ENCODE measurements around the gene RBM12.

RBM12 gene

DNA sequence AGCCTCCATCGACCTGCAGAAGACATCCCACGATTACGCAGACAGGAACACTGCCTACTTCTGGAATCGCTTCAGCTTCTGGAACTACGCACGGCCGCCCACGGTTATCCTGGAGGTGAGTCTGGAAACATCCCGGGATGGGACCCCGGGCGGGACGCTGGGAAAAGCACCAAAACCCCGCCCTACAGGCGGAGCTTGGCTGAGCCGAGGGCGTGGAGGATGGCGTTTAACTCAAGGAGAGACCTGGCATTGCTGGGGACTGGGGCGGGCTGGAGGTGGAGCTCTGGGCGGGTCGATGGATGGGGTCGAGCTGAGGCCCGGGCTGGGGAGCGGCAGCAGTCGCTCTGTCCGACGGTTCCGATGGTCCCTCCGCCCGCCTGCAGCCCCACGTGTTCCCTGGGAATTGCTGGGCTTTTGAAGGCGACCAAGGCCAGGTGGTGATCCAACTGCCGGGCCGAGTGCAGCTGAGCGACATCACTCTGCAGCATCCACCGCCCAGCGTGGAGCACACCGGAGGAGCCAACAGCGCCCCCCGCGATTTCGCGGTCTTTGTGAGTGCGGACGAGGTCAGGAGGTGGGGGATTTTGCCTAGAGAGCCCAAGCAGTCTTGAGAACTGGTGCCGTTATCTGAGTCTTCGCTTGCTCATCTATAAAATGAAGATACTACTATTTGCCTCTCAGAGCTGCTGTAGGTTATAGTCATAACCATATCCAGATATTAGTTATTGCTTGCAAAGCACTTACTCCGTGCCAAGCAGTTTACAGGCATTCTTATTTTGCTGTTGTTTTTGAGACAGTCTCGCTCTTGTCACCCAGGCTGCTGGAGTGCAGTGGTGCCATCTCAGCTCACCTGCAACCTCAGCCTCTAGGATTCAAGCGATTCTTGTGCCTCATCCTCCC is 45.3 kb downstream of the RBM12 start:
- peak; percentile 75 to 76 for DNase-seq

DNA sequence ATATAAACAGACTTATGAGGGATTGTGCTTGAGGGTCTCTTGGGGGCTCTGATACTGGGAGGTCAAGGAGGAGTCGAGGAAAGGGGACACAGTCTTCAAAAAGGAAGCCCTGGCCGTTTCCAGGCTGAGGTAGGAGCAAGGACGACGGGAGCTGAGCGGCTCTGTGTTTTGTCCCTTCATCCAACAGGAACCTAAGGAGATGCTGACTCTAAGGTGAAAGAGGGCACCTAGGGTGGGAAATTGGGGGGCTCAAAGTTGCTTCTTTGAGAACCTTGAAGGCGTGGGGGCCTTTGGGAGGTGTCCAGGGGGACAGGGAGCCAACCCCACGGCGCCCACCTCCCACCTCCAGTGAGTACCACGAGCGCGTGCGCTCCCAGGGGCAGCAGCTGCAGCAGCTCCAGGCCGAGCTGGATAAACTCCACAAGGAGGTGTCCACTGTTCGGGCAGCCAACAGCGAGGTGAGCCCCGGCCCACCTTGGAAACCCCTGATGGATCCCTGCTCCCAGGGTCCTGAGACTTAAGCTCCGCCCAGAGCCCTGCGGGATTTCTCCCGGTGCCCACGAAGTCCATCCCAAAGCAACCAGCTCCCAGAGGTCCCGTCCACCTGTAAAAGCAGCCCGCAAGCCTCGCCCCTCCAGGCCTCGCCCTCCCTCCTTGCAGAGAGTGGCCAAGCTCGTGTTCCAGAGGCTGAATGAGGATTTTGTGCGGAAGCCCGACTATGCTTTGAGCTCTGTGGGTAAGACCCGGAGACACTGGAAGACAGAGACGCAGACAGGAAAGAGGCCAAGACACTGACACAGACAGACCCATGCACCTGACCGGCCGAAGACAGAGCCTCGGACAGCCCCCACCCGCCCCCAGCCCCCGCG is 46.2 kb downstream of the RBM12 start:
- no peak for DNase-seq

DNA sequence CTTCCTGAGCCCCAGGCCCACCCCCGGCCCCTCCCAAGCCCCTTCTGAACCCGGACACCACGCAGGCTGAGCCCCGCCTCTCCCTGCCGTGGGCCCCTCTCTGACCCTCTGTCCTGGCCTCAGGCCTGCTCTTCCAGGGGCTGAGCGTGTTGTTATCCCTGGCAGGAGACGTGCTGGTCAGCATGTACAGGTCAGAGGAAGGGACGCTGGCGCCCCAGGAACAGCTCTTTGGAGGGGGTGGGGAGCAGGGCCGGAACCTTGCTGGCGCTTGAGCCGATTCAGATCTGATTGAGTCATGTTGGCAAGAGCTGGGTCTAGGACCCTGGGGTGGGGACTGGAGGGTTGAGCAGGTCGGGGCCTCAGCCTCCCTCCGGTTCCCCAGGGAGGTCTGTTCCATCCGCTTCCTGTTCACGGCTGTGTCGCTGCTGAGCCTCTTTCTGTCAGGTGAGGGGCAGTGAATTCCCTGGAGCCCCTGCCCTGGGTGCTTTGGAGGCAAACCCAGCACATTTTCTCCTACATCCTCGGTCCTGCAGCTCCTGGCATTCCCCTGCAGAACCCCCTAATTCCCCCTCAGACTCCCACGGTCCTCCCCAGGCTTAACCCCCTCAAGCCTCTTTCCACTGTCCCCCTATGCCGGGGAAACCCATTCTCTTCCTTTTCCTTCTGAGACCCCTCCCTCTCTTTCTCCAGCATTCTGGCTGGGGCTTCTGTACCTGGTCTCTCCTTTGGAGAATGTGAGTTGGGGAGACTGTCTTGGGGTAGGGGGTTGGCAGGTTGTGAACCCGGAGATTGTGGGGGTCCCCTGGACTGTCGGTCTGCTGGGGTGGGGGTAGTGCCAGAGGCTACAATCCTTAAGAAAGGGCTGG is 47.1 kb downstream of the RBM12 start:
- DNase-seq, result peak; percentile 29 to 53

DNA sequence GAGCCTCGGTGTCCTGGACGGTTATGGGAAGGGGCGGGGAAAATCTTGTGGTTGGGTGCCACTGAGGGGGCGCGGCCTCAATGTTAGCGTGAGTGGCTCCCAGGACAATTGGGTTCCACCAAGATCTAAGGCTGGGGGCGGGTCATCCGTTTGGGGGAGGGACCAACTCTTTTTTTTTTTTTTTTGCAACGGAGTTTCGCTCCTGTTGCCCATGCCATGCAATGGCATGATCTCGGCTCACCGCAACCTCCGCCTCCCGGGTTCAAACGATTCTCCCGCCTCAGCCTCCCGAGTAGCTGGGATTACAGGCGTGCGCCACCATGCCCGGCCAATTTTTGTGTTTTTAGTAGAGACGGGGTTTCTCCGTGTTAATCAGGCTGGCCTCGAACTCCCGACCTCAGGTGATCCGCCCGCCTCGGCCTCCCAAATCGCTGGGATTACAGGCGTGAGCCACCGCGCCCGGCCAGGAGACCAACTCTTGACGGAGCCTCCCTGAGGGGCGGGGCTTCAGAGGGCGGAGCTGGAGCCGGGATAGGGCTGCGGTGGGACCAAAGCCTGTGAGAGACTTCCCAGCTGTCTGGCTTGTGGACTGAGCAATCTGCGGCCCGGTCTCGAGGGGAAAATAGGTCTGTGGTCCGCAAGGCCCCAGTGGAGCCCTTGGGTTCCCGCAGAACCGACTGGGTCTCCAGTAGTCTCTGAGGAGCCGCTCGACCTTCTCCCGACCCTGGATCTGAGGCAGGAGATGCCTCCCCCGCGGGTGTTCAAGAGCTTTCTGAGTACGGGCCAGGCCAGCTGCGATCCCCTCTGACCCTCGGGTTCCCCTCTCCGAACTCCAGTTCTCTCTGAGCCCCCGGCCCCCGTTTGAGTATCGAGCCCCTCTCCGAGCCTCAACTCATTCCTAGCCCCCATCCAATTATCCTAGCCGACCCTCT is 48.0 kb downstream of the RBM12 start:
- peak; percentile 56 to 65 for DNase-seq

DNA sequence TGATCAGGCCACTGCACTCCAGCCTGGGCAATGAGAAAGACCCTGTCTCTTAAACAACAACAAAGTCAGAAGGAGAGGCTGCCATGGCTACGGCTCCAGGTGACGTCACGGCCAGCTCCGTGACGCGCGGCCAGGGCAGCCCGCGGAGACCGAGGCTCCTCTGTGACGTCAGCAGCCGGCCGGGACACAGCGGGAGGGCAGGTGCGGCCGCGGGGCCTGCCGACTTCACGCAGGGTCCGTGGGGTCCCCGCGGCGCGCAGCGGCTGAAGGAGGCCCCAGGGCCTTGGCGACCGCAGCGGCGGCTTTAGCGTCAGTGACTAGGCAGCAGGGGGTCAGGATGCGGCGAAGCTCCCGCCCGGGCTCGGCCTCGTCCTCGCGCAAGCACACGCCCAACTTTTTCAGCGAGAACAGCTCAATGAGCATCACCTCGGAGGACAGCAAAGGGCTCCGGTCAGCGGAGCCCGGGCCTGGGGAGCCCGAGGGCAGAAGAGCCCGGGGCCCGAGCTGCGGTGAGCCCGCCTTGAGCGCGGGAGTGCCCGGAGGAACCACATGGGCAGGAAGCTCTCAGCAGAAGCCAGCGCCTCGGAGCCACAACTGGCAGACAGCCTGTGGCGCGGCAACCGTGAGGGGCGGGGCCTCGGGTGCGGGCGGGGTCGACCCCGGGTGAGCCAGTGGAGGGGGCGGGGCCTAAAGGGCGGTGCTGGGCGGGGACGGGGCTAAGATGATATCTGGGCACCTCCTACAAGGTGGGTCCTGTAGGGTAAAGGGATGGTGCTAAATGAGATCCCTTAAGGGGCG is 48.8 kb downstream of the RBM12 start, which contains the start of gene SPAG4:
Gene SPAG4 (plus strand): TSS at position 163 of the 798 bp plus-strand sequence. CDS start 175 bp downstream, at position 338.
- DNase-seq, result peak; percentile 100

DNA sequence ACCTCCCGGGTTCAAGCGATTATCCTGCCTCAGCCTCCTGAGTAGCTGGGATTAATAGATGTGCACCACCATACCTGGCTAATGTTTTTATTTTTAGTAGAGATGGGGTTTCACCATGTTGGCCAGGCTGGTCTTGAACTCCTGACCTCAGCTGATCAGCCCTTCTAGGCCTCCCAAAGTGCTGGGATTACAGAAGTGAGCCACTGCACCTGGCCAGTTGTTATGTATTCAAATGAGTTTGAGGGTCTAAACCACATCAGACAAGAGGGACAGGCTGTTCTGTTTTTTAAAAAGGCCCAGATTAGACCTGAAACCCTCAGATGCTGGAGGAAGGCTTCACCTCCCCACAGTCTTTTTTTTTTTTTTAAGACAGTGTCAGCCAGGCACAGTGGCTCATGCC is 53.2 kb downstream of the RBM12 start:
- no peak for DNase-seq

DNA sequence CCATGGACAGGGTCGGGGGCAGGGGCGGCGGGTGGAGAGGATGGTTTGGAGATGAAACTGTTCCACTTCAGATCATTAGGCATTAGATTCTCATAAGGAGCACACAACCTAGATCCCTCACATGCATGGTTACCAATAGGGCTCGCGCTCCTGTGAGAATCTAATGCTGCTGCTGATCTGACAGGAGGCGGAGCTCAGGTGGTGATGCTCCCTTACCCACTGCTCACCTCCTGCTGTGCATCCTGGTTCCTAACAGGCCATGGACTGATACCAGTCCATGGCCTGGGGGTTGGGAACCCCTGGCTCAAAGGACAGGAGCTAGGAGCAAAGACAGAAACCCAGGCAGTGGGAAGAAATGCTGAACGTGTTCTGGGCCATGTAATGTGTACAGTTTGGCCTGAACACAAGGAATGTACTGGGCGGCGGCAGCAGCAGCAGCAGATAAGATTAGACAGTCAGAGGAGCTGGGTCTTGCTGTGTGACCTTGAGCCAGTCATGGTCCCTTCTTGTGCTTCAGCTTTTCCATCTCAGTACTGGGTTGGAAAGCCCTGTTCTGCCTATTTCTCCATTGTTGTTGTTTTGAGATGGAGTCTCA is 53.8 kb downstream of the RBM12 start:
- DNase-seq, result no peak

DNA sequence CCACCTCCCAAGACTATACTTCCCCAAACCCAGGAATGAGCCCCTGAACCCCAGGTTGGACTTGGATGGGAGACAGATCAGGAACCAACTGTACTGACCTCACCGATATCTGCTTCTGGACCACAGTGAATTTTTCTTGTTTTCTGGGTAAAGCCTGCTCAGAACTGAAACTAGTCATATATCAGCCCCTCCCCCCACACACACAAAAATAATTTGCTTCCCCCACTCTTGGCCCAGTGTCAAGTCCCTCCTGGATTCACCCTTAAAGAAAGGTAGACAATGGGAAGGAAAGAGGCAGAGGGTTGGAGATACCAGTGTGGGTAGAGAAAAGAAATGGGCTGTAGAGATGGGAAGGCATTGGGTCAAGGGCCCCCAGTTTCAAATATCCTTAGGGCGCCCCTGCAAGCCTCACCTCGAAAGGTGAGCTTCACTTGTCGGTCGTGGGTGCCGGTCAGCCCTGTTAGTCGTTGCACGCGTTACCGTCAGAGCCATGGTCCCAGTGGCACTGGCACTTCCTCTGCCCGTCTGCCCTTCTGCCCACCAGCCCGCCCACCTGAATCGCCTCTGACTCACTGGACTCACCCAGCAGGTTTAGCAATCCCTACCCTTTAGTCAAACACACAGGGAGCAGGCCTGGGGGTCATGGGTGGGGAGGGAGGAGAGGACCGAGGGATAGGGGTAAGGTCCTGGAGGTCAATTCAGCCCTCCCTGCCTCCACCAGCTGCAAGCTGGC is 57.5 kb downstream of the RBM12 start:
- DNase-seq, result no peak

DNA sequence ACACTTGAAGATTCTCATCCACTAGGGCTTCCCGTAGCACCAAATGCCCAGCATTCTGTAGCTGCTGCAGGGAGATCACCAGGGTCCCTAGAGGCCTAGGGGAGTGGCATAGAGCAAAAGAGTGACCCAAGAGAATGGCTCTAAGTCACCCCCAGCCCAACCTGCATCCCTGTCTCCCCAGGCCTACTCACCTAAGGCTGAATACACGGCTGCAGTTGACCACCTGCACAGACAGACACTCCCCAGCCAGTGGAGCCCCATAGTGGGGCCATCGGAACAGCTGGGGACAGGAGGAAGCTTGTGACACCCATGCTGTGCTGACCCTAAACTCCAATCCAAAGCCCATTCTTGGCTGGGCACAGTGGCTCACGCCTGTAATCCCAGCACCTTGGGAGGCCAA is 58.6 kb downstream of the RBM12 start:
- no peak for DNase-seq

DNA sequence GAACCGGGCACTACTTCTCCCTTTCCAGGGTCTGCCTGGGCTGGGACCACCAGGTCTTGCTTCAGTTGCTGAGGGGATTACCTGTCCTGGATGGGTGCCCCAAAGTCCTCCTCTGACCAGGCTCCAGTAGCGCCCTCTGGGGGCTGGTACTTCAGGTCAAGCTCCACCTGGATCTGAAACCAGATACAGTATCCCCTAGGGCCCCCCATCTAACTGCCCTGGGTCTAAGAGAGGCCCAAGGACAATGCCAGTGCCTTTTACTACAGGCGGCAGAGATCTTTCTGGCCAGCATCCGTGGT is 60.3 kb downstream of the RBM12 start:
- peak in 1 of 2 donors; percentile 25 for DNase-seq

DNA sequence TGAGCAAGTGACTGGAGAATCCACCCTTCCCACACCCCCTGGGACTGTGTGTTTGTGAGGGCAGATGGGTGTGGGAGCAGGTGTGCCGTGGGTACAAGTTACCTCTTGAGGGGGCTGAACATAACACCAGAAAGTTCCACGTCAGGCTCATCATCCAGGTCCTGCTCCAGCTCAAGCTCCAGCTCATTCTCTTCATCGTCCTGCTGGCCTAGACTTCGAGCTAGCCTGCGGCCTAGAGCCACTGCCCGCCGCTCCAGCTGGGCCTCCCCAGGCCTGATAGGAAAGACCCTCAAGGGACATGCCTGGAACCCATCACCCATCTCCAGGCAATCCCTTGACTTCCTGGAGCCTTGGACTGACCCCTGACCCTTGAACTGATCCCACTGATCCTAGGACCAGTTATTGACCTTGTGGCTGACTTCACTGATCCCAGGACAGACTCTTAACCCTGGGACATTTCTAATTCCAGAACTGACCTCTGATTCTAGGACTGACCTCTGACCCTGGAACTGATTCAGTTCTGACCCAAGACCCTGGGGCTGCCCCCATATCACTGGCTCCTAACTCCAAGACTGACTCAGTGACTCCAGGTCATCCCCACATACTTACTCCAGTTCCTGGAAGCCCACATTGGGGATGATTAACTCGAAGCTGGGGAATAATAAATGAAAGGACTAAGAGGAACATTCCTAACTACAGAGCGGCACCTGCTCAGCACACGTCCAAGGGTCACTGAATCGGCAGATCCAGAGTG is 60.8 kb downstream of the RBM12 start:
- DNase-seq, result no peak

DNA sequence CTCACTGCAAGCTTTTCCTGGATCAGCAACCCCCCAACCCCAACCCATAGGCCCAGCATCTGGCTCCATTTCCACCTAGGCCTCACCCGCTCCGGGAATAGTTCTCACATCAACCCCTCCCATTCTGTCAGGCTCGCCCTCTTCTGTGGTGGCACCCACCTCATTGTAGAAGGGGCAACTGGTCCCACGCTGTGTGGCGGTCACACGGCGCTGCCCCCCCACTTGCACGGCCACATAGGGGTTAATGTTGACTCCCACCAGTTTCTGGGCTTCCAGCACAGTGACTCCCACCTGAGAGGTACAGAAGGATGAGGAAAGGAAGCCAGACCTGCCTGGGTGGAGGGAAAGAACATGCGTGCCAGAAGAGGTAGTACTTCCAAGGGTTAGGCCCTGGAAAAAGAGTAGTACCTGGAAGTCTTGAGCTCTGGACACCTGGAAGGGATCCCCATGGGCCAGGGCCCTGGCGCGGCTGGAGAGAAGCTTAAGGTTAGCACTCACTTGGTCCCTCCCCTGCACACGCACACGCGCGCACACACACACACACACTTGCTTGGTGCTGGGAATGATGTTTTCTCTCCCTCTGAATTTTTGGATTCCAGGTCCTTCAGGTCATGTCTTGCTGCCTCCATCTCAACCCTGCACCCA is 61.7 kb downstream of the RBM12 start:
- no peak for DNase-seq

DNA sequence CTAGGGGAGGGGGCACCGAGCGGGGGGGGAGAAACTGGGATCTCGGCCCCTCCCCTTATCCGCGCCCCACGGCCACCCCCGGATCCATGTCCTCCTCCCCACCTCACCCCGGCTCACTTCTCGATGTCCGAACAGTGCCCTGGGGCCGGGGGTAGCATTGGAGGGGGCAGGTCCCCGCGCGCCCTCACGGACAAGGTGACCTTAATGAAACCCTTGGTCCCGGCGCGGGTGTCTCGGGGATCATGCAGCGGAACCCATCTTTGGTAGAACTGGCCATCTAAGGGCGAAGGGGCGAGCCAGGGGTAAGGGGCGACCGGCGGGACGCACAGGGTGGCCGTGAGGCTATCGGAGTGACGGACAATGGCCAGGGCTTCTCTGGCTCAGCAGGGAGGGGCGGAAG is 62.7 kb downstream of the RBM12 start:
- DNase-seq, result no peak

DNA sequence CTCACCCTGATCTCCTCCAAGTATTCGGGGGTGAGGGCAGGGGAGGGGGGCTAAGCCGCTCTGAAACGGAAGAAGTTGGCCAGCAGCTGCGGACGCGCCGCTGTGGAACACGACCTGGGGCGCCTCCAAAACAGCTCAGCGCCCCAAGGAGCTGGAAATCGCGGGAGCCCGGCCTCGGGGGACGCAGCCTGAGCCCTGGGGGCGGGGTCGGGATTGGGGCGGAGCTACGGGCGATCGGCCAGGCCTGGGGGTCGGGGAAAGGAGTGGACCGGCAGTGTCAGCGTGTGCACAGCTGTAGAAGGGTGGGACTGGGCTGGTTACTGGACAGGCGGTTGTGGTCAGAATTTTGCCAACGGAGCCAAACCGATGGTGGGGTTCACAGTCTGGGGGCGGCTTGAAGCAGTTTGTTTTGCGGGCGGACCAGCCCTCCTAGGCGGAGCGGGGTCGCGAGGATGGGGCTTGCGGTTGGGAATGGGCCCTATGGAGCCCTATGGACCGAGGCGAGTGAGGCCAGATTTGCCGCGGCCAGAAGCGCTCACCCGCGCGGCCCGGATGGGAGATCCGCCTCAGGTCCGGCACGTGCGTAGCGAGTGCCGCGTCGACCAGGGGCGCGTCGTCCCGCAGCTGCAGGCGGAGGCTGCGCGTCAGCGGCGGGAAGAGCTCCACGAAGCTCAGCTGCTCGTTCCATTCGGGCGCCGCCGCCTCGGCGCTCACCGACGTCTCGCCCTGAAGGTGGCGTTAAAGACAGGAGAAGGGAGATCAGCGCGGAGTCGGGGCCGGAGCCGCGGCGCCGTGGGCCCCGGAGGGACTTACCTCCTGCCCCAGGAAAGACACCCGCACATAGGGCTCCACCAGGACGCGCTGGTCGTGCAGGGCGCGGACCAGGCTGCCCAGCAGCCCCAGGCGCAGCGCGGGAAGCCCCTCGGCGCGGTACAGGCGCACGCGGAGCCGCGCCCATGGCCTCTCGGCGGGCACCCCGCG is 63.4 kb downstream of the RBM12 start:
- peak; percentile 82 to 83 for DNase-seq

DNA sequence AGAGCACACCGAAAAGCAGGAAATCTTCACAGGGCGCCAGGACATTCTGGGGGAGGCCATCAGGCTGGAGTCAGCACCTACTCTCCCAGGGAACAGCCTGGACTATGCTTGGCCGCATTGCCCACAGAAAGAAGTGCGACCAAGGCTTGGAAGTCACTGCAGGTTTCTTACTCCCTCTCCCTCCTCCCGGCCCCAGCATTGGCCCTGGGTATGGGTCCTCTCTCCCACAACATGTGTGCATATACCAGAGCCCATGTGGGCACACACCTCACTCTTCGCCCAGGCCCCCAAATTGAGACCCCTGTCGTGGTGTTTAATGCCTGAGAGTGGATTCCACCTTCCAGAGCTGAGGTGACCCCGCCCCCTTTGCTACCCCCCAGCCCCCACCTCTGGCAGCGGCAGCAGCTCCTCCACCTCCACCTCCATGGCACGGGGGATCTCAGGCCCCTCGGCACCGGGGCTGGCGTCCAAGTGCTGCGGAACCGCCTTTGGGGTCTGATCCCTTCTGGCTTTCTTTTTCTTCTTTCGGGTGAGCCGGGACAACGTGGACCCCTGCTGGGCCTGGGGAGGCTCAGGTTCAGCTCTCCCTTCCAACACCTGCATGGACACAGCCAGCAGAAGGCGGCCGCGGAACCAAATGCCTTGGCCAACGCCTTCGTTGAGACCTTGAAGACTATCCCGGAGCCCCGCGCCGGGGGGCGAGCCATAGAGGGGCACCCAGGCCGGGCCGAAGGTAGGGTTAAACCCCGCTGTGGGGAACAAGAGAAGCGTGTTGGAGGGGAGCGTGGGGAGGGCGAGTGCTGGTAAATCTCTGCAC is 64.3 kb downstream of the RBM12 start:
- no peak for DNase-seq

DNA sequence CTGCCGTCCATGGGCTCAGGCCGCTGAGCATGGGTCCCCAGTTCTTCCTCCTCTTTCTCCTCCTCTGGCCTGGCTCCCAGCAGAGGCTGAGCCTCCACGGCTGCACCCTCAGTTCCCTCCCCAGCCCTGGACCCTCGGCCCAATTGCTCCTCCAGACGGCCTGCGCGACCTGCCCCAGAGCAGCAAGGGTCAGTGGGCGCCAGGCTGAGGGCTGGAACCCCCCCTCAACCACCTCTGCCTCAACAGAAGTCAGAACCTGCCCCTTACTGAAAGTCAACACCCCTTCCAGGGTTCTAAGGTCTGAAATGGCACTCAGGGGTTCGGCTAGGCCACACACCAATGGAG is 65.0 kb downstream of the RBM12 start:
- no peak for DNase-seq
